ENCODE data around the gene TSC22D2. TPM values are rescaled to one million over a fixed set of nuclear protein-coding genes. Genes with fewer than 3 reads are reported as not detected.

Gene TSC22D2
- total and polyA plus RNA-seq, 2 of the 8 experiments (the other 6 are each of a cell fraction or from before 2014, with no cell fraction given), result 3.4 to 27.6 TPM

GRCh38 chr3:150490277-150490986 lies 82.3 kb downstream of the TSC22D2 start:
- H4K8ac ChIP-seq (ENCODE audit: extremely low read depth, insufficient read depth, low read length), result no peak overlapping the region
- H3K4ac ChIP-seq (replicated peaks; ENCODE audit: insufficient read length, low read depth, low read length), result no peak overlapping the region
- H3K23ac ChIP-seq (ENCODE audit: insufficient read length), result no peak overlapping the region
- FAIRE-seq (no peak), DNase-seq (ENCODE audit: low read depth in 1 of 2, low spot score in 2 of 2) (no peak)
- H2BK5ac ChIP-seq (ENCODE audit: low read depth, low read length), result no peak overlapping the region
- H3K9me3 ChIP-seq (ENCODE audit: insufficient read depth in 2 of 2, low read depth in 1 of 2, low read length in 1 of 2), result no peaks in the 10 kb centered on the region
- ChIA-PET POLR2A (ENCODE audit: partially characterized antibody) (interaction anchor here (1.9 kb wide), 1 partner anchor 81 kb away, joined by 6 read pairs; the partner anchor contains the start of gene TSC22D2), CTCF (ENCODE audit: partially characterized antibody) (interaction anchor here (1.4 to 2.6 kb wide), 3 partner anchors 14 to 251 kb away, joined by 3 to 13 read pairs (median 7); no protein-coding TSS in a partner anchor)
- H3K14ac ChIP-seq (ENCODE audit: insufficient read length), result no peak overlapping the region
- no peaks in the 10 kb centered on the region for H3K36me3 ChIP-seq (ENCODE audit: control insufficient read depth in 2 of 4, insufficient read depth in 4 of 4, low read length in 3 of 4)
- WGBS, 2 experiments (ENCODE audit: extremely low coverage in 1 of 2, insufficient coverage in 1 of 2, insufficient read length in 1 of 2, insufficient replicate concordance in 2 of 2, low coverage in 1 of 2, low lambda C conversion rate in 2 of 2, missing lambda C conversion rate in 1 of 2), result 97% methylated on average over 2 of the region's 2 CpGs; no CpG with 5 or more reads in 1 of the 2 experiments
- H2BK120ac ChIP-seq (replicated peaks; ENCODE audit: low read depth, low read length), result no peak overlapping the region
- no peak overlapping the region for H2AFZ ChIP-seq (ENCODE audit: low read length)
- H4K91ac ChIP-seq (replicated peaks; ENCODE audit: insufficient read length, low read length), result no peak overlapping the region
- H3K4me1 ChIP-seq (replicated peaks in 1 of 4; ENCODE audit: control insufficient read depth in 3 of 4, insufficient read depth in 4 of 4, low read length in 3 of 4), result no peaks in the 10 kb centered on the region
- no peaks in the 10 kb centered on the region for H3K79me1 ChIP-seq (ENCODE audit: low read depth, low read length)
- no peak overlapping the region for H3K4me2 ChIP-seq (ENCODE audit: insufficient read depth in 1 of 2, low read depth in 2 of 2, low read length in 2 of 2)
- no peak overlapping the region for H2BK12ac ChIP-seq (ENCODE audit: low read depth, low read length)
- no peak overlapping the region for H3K27ac ChIP-seq (ENCODE audit: low read depth, low read length)
- H3K18ac ChIP-seq (ENCODE audit: extremely low read depth, low read length), result no peak overlapping the region
- H3K56ac ChIP-seq (replicated peaks; ENCODE audit: insufficient read length, low read depth, low read length), result no peak overlapping the region
- no peak overlapping the region for H3K9ac ChIP-seq (replicated peaks in 1 of 4; ENCODE audit: extremely low read depth in 1 of 4, low read depth in 3 of 4, low read length in 3 of 4)
- no peaks in the 10 kb centered on the region for H4K20me1 ChIP-seq (replicated peaks in 1 of 2; ENCODE audit: control insufficient read depth in 1 of 2, insufficient read depth in 2 of 2, low read length in 2 of 2)
- H4K5ac ChIP-seq (ENCODE audit: insufficient read length, low read depth, low read length), result no peak overlapping the region
- no peaks in the 10 kb centered on the region for H3K79me2 ChIP-seq (ENCODE audit: control insufficient read depth in 1 of 2, insufficient read depth in 2 of 2, low read length in 2 of 2)
- H3K23me2 ChIP-seq (ENCODE audit: low read depth, low read length), result no peaks in the 10 kb centered on the region
- no peak overlapping the region for H2BK15ac ChIP-seq (ENCODE audit: low read length)
- H2AK5ac ChIP-seq (ENCODE audit: low read depth, low read length), result no peak overlapping the region
- H3K27me3 ChIP-seq (replicated peaks in 1 of 4; ENCODE audit: control insufficient read depth in 3 of 4, extremely low read depth in 1 of 4, insufficient read depth in 3 of 4, low read length in 3 of 4), result no peaks in the 10 kb centered on the region
- no peak overlapping the region for H3K4me3 ChIP-seq (ENCODE audit: extremely low read depth in 1 of 4, insufficient read depth in 2 of 4, low read depth in 3 of 4, low read length in 4 of 4)
- no peak overlapping the region for H2BK20ac ChIP-seq (ENCODE audit: low read length)
- TF ChIP-seq TEAD4 (IDR thresholded peaks at IDR 0.05; ENCODE audit: low read depth, low read length) (no peak), BRCA1 (IDR thresholded peaks at IDR 0.05; ENCODE audit: low read depth, low read length) (no peak), TCF12 (IDR thresholded peaks at IDR 0.05; ENCODE audit: low read depth, low read length) (no peak), USF2 (IDR thresholded peaks at IDR 0.05; ENCODE audit: low read length) (no peak), POLR2A (IDR thresholded peaks at IDR 0.05; ENCODE audit: control extremely low read depth in 1 of 2, low read depth in 2 of 2, low read length in 2 of 2) (no peak), RXRA (IDR thresholded peaks at IDR 0.05; ENCODE audit: insufficient read depth, low read depth, low read length) (no peak), RAD21 (IDR thresholded peaks at IDR 0.05 in 1 of 2, conservative IDR thresholded peaks at IDR 0.05 in 1 of 2; ENCODE audit: low read depth in 2 of 2, low read length in 2 of 2) (no peak), RNF2 (IDR thresholded peaks at IDR 0.05; ENCODE audit: borderline replicate concordance, low read depth, low read length, missing control alignments, poor library complexity, severe bottlenecking) (no peak), PHF8 (conservative IDR thresholded peaks at IDR 0.05; ENCODE audit: low read depth, low read length) (no peak), JUN (IDR thresholded peaks at IDR 0.05; ENCODE audit: low read depth, low read length) (no peak), TBP (IDR thresholded peaks at IDR 0.05; ENCODE audit: low read depth, low read length) (no peak), SRF (IDR thresholded peaks at IDR 0.05; ENCODE audit: low read depth, low read length) (no peak)

Measured in H1 (cell line).